NCI-H2081 (cell line): Measurements from ENCODE around the gene JSRP1.

Experiments
- DNase-seq, 2 experiments: peaks; one replicate each; lab custom pipeline; 2025; lab: John Stamatoyannopoulos, UW

The JSRP1 gene

GRCh38 chr19:2232286-2233151 lies 23.7 kb downstream of the JSRP1 start:
- DNase-seq, result no peak

- DNase-seq, result no peak
Observed at GRCh38 chr19:2231621-2232221, 24.5 kb downstream of the JSRP1 start.

- no peak for DNase-seq
Observed at GRCh38 chr19:2230807-2231533, 25.2 kb downstream of the JSRP1 start.

DNA sequence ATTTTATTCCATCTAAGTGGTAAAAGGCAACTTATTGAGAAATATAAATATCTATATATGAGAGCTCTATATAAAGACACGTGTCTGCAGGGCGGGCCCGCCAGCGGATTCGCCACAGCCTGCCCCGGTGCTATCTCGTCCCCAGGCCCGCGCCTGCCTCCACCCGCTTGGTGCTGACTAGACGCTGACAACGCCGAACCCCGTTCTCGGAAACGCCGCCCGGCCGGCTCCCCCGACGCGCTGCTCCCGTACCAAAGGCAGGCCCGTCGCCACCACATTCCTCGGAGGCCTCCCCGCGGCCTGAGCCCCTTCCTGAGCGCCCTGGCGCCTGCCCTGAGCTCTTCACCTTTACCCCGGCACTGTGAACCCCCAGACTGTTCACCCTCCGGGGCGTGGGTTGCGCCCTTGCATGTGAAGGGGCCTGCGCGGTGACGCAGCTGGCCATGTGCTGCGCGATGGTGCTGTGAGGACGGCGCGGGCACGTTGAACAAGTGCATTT lies 26.1 kb downstream of the JSRP1 start:
- DNase-seq, result no peak

DNA sequence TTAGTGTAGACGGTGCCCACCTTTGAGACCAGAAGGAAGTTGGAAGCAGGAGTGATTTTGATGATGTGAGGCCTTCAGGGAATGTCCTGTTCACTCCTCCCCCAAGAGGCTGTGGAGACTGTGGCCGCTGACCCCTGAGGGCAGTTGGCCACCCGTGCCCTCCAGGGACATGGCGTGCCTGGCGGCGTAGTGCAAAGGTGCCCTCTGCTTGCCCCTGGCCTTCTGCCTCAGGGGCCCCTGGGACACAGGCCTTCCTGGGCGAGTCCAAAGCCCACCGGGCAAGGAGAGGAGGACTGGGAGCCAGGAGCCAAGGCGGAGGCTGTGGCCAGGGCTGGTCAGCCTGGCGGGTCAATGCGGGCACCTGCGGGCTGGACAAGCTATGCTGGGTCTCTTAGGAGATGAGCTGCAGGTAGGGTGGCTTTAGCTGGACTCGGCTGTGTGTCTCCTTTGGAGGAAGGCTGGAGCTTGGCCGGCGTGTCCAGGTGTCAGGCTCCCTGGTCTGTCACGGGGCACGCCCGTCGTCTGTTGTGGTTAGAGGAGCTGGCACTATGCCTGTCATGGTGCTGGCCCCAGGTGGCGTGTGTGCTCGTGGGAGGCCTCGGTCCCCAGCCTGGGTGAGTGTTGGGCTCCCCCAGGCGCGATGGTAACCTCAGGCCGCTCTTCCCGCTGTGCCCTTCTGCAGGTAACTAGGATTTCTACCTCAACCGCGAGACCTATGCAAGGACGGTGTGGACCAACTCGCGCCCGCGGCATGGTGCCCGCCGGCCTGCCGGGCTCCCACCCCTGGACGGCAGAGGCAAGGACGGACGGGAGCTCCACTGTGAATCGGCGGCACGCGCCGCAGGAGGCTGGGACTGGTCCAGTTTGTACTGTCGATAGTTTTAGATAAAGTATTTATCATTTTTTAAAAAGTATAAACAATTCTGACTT lies 26.8 kb downstream of the JSRP1 start:
- no peak for DNase-seq

DNA sequence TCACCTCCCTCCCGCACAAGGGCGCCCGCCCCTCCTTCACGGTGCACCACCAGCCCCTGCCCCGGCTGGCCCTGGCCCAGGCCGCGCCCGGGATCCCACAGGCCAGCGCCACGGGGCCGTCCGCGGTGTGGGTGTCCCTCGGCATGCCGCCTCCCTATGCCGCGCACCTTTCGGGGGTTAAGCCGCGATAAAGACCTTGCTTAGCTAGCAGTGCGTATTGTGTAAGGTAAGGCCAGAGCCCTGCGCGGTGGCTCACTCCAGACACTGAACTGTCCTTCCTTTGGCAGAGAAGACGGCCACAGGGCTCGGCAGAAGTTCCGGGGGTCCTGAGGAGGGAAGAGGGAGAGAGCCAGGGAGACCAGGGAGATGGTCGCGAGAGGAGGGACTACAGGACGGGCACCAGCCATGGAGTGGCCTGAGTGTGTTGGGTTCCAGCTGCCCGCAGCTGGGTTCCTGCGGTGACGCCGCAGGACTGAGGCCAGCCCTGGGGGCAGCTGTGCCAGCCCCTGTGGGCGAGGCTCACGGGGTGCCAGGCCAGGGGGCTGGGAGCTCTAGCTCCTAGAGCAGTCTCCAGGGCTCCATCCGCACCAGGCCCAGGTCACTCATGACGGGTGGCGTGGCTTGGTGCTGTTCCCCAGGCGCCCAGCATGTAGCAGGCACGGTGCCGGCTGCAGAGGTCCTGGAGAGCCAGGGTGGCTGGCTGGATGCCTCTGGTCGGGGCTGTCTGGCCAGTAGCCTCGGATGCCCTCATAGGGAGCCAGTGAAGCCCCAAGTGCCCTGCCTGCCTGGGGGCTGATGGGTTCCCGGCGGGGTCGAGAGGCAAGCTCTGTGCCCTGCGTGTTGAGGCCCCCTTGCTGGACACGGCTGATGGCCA lies 27.8 kb downstream of the JSRP1 start:
- no peak for DNase-seq

GRCh38 chr19:2227415-2228156 lies 28.6 kb downstream of the JSRP1 start:
- DNase-seq, result no peak

GRCh38 chr19:2226840-2227360 lies 29.3 kb downstream of the JSRP1 start:
- DNase-seq, result no peak

- DNase-seq, result no peak
Observed at GRCh38 chr19:2226051-2226839, 30.0 kb downstream of the JSRP1 start.

- no peak for DNase-seq
Observed at GRCh38 chr19:2225415-2226050, 30.7 kb downstream of the JSRP1 start.

DNA sequence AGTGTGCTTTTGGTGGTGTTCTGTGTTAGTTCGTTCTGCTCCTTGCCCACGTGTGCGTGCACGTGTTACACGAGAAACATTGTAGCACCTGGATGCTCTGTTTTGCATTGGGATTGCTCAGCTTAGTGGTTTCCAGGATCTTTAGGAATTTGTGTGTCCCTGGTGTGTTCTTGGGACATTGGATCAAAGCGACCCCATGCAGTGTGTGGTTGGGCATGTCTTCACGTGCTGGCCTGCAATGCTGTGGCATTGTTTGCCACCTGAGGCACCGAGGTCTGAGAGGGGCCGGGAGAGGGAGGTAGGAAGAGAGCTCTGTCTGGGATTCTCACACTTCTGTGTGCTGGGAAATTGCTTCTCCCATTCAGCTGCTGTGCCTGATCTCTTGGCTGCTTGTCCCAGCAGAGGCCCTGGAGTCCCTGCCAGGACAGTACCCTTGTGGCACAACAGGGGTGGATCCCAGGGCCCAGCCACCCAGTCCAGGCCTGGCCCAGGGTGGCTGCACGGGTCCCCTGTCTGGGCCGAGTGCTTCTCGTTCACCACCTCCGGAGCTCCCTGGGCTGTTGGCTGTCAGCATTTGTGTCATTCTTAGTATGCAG lies 31.4 kb downstream of the JSRP1 start:
- no peak for DNase-seq

DNA sequence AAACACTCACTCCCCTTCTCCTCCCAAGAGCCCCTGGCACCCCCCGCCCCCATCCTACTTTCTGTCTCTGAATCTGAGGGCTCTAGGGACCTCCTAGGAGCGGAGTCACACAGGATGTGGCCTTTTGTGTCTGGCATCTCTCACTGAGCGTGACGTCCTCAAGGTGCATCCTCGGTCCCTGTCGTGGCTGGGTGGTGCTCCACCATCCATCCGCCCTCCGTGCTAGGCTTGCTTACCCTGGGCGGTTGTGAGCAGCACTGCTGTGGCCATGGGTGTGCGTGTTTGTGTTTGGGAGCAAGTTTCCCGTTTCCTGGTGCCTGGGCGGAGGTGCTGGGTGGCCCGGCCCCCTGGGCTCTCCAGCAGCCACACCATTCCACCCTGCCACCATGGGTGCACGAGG lies 32.3 kb downstream of the JSRP1 start:
- DNase-seq, result no peak

DNA sequence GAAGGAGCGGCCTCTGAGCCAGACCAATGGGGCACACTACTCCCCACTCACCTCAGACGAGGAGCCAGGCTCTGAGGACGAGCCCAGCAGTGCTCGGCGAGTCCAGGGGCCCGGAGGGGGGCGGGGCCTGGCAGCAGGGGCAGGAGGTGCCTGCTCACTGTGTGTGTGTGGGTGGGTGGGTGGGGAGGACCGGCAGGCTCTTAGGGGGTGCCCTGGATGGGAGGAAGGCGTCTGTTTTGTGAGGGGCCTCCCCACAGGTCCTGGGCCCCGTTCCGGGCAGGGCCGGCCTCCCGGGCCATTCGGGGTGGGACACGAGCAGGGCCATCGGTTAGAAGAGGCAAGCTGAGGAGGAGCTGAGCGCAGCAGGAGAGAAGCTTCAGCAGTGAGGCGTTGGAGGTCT lies 32.8 kb downstream of the JSRP1 start:
- DNase-seq, result no peak

DNA sequence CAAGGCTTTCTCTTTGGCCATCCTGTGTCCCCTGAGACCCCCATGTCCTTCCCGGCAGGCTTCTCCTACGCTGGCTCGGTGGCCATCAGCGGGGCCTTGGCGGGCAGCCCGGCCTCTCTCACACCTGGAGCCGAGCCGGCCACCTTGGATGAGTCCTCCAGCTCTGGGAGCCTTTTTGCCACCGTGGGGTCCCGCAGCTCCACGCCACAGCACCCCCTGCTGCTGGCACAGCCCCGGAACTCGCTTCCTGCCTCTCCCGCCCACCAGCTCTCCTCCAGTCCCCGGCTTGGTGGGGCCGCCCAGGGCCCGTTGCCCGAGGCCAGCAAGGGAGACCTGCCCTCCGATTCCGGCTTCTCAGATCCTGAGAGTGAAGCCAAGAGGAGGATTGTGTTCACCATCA lies 34.3 kb downstream of the JSRP1 start:
- DNase-seq, result no peak

GRCh38 chr19:2221250-2221831 lies 34.9 kb downstream of the JSRP1 start:
- DNase-seq, result no peak

GRCh38 chr19:2219726-2220125 lies 36.5 kb downstream of the JSRP1 start:
- no peak for DNase-seq

GRCh38 chr19:2217591-2217990 lies 38.6 kb downstream of the JSRP1 start:
- DNase-seq, result no peak
